Tibial artery (tissue), 4 donors: ENCODE data around the gene OR13A1.
"Not testable (repeated sequence)": the region's sequence is repeated elsewhere in the genome, so short reads cannot be mapped to it uniquely, and the experiment has no call there.

Experiments used
- DNase-seq, 2 donors: peaks; one replicate each; pipeline ENCODE4 v3.0.0-alpha.2; 2019
- H3K27ac ChIP-seq, 2 donors: fragments of 200-600 bp; sonication (generic) in 1 of 2; 1 replicate in 1 of 2; 2 replicates in 1 of 2; pipeline ENCODE4 v1.5.1; 2018 to 2019; ENCODE audit warnings: mild to moderate bottlenecking in 1 of 2
- H3K27me3 ChIP-seq, 2 donors: fragments of 200-600 bp; sonication (generic) in 1 of 2; one replicate each; pipeline versions ENCODE4 v1.5.1 to v1.6.0; 2016 to 2019
- H3K36me3 ChIP-seq, 3 donors: fragments of 200-600 bp; sonication (generic) in 2 of 3; one replicate each; pipeline ENCODE4 v1.5.1; 2016 to 2019; ENCODE audit warnings: mild to moderate bottlenecking in 2 of 3
- H3K4me1 ChIP-seq, 4 donors: fragments of 200-600 bp; sonication (generic) in 2 of 4; 1 replicate in 3 of 4; 2 replicates in 1 of 4; pipeline ENCODE4 v1.5.1; 2016 to 2019
- H3K4me3 ChIP-seq, 2 donors: fragments of 200-600 bp; sonication (generic) in 1 of 2; 1 replicate in 1 of 2; 2 replicates in 1 of 2; pipeline ENCODE4 v1.5.1; 2018 to 2019; ENCODE audit warnings: mild to moderate bottlenecking in 2 of 2
- H3K9me3 ChIP-seq, 3 donors: fragments of 200-600 bp; sonication (generic) in 1 of 3; one replicate each; pipeline ENCODE4 v1.5.1; 2016 to 2019
- CTCF ChIP-seq, 2 experiments: fragments of 200-600 bp in 1 of 2; fragments of 450-650 bp in 1 of 2; IDR thresholded peaks; one replicate each; pipeline ENCODE4 v1.5.1; 2017 to 2019; ENCODE audit warnings: antibody characterized with exemption in 2 of 2, mild to moderate bottlenecking in 1 of 2, moderate library complexity in 1 of 2
- intact Hi-C: fragments of 100-400 bp; cut with DNase I; formaldehyde crosslinking; loops from one replicate; pipeline ENCODE4 v1.15.0; 2023; ENCODE audit warnings: low total_unique reads

Gene OR13A1

GRCh38 chr10:45261243-45261775, 54.1 kb downstream of the OR13A1 start:
- TF ChIP-seq CTCF (IDR thresholded peaks at IDR 0.05), result no peak
- H3K4me1 ChIP-seq, result no peaks in the 10 kb centered on the region
- intact Hi-C loops, result no loop called here

GRCh38 chr10:45260635-45261034, 54.8 kb downstream of the OR13A1 start:
- H3K4me1 ChIP-seq, H3K36me3 ChIP-seq, DNase-seq, intact Hi-C loops, H3K27me3 ChIP-seq, H3K27ac ChIP-seq, H3K4me3 ChIP-seq: not testable (repeated sequence)
- H3K9me3 ChIP-seq, result peaks cover 0 to 14% (median 0%) of the 10 kb centered on the region in 3 donors

More at GRCh38 chr10:45261243-45261775, 54.1 kb downstream of the OR13A1 start:
- no peak overlapping the region for H3K27ac ChIP-seq
- DNase-seq, result no peak
- H3K36me3 ChIP-seq, result no peaks in the 10 kb centered on the region
- H3K27me3 ChIP-seq, result peaks cover 0 to 3% of the 10 kb centered on the region in 2 donors
- H3K9me3 ChIP-seq, result peaks cover 0 to 14% (median 0%) of the 10 kb centered on the region in 3 donors
- no peak overlapping the region for H3K4me3 ChIP-seq

DNA sequence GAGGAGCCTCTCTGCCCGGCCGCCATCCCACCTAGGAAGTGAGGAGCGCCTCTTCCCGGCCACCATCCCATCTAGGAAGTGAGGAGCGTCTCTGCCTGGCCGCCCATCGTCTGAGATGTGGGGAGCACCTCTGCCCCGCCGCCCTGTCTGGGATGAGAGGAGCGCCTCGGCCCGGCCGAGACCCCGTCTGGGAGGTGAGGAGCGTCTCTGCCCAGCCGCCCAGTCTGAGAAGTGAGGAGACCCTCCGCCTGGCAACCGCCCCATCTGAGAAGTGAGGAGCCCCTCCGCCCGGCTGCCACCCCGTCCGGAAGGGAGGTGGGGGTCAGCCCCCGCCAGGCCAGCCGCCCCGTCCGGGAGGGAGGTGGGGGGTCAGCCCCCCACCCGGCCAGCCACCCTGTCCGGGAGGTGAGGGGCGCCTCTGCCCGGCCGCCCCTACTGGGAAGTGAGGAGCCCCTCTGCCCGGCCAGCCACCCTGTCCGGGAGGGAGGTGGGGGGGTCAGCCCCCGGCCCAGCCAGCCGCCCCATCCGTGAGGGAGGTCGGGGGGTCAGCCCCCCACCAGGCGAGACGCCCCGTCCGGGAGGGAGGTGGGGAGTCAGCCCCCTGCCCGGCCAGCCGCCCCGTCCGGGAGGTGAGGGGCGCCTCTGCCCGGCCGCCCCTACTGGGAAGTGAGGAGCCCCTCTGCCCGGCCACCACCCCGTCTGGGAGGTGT, 55.5 kb downstream of the OR13A1 start:
- H3K27ac ChIP-seq, H3K4me3 ChIP-seq, H3K36me3 ChIP-seq, H3K27me3 ChIP-seq, DNase-seq, H3K4me1 ChIP-seq, intact Hi-C loops: not testable (repeated sequence)
- H3K9me3 ChIP-seq, result peaks cover 0 to 14% (median 0%) of the 10 kb centered on the region in 3 donors

DNA sequence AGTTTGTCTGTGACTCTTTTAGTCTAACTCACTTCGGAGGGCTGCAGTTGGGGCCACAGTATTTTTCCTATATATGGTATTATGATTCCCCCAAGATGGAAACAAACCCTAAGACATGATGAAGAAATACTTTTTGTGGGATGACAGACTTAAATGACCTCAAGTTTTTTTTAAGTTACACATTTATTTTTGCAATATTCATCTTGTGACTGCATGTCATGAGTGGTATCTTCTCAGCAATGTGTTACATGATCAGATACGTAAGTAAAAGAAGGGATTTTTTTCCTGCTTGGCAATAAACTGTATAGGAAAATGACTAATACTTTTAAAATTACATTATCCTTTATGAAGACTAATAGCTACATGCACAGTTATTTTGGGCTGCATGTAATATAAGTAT, 57.8 kb downstream of the OR13A1 start:
- TF ChIP-seq CTCF (IDR thresholded peaks at IDR 0.05), result no peak
- Histone ChIP-seq H3K27ac (no peak overlapping the region), H3K4me1 (no peaks in the 10 kb centered on the region), H3K27me3 (no peaks in the 10 kb centered on the region), H3K4me3 (no peak overlapping the region), H3K9me3 (no peaks in the 10 kb centered on the region), H3K36me3 (no peaks in the 10 kb centered on the region)
- intact Hi-C loops, result no loop called here
- DNase-seq, result no peak

GRCh38 chr10:45256246-45256645, 59.2 kb downstream of the OR13A1 start:
- Histone ChIP-seq H3K27me3 (no peaks in the 10 kb centered on the region), H3K27ac (no peak overlapping the region), H3K36me3 (no peaks in the 10 kb centered on the region), H3K9me3 (no peaks in the 10 kb centered on the region), H3K4me1 (no peaks in the 10 kb centered on the region), H3K4me3 (no peak overlapping the region)
- no peak for TF ChIP-seq CTCF (IDR thresholded peaks at IDR 0.05)
- no peak for DNase-seq
- intact Hi-C loops, result no loop called here

DNA sequence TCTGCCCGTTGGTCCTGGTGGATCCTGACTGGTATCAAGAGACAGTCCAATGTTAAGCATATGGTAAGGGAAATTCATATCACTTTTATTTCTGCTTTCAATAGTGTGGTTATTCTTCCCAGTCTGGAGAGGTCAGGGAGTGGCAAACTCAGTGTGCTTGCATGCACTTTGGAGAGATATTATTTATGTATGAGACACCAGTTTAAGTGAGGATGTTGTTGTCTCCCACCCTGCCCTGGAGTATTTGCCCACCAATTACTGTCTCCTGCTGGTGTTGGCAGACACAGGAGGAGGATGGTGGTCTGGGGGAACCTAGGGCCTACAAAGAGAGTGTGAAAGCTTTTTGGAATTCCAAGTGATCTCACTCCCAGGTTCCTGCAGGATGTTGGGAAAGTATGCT, 59.7 kb downstream of the OR13A1 start:
- no peak for TF ChIP-seq CTCF (IDR thresholded peaks at IDR 0.05)
- Histone ChIP-seq H3K36me3 (no peaks in the 10 kb centered on the region), H3K9me3 (no peaks in the 10 kb centered on the region), H3K4me1 (no peaks in the 10 kb centered on the region), H3K27me3 (no peaks in the 10 kb centered on the region), H3K4me3 (no peak overlapping the region), H3K27ac (no peak overlapping the region)
- no peak for DNase-seq
- intact Hi-C loops, result no loop called here
